Measurements from ENCODE around the gene SPRN. TPM values are rescaled to one million over a fixed set of nuclear protein-coding genes. Genes with fewer than 3 reads are reported as not detected.

SPRN gene
- total RNA-seq, 2 donors from 2014 or later = 0.11 to 0.24 TPM

- Mint-ChIP-seq H3K4me3 (no peak overlapping the region), H3K27me3 (ENCODE audit: insufficient read depth) (peaks cover 20% of the 10 kb centered on the region), H3K36me3 (ENCODE audit: low read depth) (peaks cover 32% of the 10 kb centered on the region), H3K4me1 (no peaks in the 10 kb centered on the region), H3K27ac (no peak overlapping the region), H3K9me3 (peaks cover 10% of the 10 kb centered on the region)
- TF ChIP-seq CTCF (conservative IDR thresholded peaks at IDR 0.05) = no peak
- H3K27me3 ChIP-seq (ENCODE audit: control insufficient read depth, insufficient read depth, low read length, poor library complexity, severe bottlenecking) = peaks cover 7% of the 10 kb centered on the region
- DNase-seq = peak; percentile 44
- no peak overlapping the region for H3K4me3 ChIP-seq (ENCODE audit: low read length)
- 94 to 96% methylated on average over 12 to 17 of the region's 17 CpGs for WGBS, 2 experiments (ENCODE audit: insufficient coverage in 1 of 2, insufficient read length in 1 of 2)
- peaks cover 7% of the 10 kb centered on the region for H3K9me3 ChIP-seq (ENCODE audit: control insufficient read depth, low read length)
- no peaks in the 10 kb centered on the region for H3K4me1 ChIP-seq (ENCODE audit: control insufficient read depth, insufficient read depth, low read length)
- peaks cover 10% of the 10 kb centered on the region for H3K36me3 ChIP-seq (ENCODE audit: control insufficient read depth, insufficient read depth, low read length)
- no peak overlapping the region for H3K9ac ChIP-seq (ENCODE audit: extremely low read depth, low read length, poor library complexity, severe bottlenecking)
- no peak overlapping the region for H3K27ac ChIP-seq (ENCODE audit: low read depth, low read length)
Observed at GRCh38 chr10:133420028-133420427, 4.4 kb downstream of the SPRN start.

DNA sequence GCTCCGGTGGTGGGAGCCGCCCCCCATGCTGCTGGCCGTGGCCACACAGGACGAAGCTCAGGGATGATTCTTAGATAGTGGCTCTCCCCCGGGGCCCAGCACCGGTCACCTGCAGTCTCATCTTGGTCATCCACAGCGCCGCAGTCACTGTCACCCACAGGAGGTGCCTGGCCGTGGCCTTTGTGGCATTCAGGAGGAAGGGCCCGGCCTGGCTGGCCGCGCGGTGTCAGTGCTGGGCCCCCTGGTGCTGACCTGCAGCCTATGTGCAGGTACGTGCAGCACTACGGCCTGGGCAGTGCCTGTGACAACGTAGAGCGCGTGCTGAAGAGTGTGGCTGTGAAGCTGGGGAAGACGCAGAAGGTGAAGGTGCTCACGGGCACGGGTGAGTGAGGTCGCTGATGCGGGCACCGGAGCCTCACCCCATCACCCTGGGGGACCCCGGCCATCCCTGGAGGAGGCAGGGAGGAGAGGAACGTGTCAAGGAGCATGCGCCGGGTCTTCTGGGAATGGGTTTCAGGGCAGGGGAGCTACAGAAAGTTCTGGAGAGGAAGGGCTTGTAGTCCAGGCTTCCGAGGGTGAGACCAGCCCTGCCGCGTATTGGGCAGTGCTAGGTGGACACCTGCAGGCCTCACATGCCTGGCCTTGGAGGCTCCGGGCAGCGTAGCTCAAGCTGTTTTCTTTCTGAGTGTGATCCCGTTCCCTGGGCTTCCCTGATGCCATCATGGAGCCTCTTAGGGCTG lies 5.0 kb downstream of the SPRN start:
- H3K4me1 Mint-ChIP-seq = no peaks in the 10 kb centered on the region
- WGBS, 2 experiments (ENCODE audit: insufficient coverage in 1 of 2, insufficient read length in 1 of 2) = 89 to 91% methylated on average over 21 to 34 of the region's 34 CpGs
- Histone ChIP-seq H3K27ac (ENCODE audit: low read depth, low read length) (no peak overlapping the region), H3K4me1 (ENCODE audit: control insufficient read depth, insufficient read depth, low read length) (no peaks in the 10 kb centered on the region), H3K9ac (ENCODE audit: extremely low read depth, low read length, poor library complexity, severe bottlenecking) (no peak overlapping the region), H3K9me3 (ENCODE audit: control insufficient read depth, low read length) (peaks cover 7% of the 10 kb centered on the region), H3K36me3 (ENCODE audit: control insufficient read depth, insufficient read depth, low read length) (peaks cover 11% of the 10 kb centered on the region), H3K27me3 (ENCODE audit: control insufficient read depth, insufficient read depth, low read length, poor library complexity, severe bottlenecking) (peaks cover 7% of the 10 kb centered on the region), H3K4me3 (ENCODE audit: low read length) (no peak overlapping the region)
- H3K4me3 Mint-ChIP-seq = no peak overlapping the region
- peaks cover 17% of the 10 kb centered on the region for H3K9me3 Mint-ChIP-seq
- peaks cover 38% of the 10 kb centered on the region for H3K36me3 Mint-ChIP-seq (ENCODE audit: low read depth)
- H3K27me3 Mint-ChIP-seq (ENCODE audit: insufficient read depth) = peaks cover 20% of the 10 kb centered on the region
- peak; percentile 40 for DNase-seq
- no peak overlapping the region for H3K27ac Mint-ChIP-seq
- TF ChIP-seq CTCF (conservative IDR thresholded peaks at IDR 0.05) = no peak

- Histone ChIP-seq H3K9me3 (ENCODE audit: control insufficient read depth, low read length) (peaks cover 12% of the 10 kb centered on the region), H3K9ac (ENCODE audit: extremely low read depth, low read length, poor library complexity, severe bottlenecking) (no peak overlapping the region), H3K4me3 (ENCODE audit: low read length) (no peak overlapping the region), H3K27me3 (ENCODE audit: control insufficient read depth, insufficient read depth, low read length, poor library complexity, severe bottlenecking) (peaks cover 7% of the 10 kb centered on the region), H3K4me1 (ENCODE audit: control insufficient read depth, insufficient read depth, low read length) (no peaks in the 10 kb centered on the region), H3K36me3 (ENCODE audit: control insufficient read depth, insufficient read depth, low read length) (peaks cover 14% of the 10 kb centered on the region), H3K27ac (ENCODE audit: low read depth, low read length) (no peak overlapping the region)
- Mint-ChIP-seq H3K27ac (no peak overlapping the region), H3K27me3 (ENCODE audit: insufficient read depth) (peaks cover 17% of the 10 kb centered on the region), H3K4me3 (no peak overlapping the region), H3K36me3 (ENCODE audit: low read depth) (peaks cover 44% of the 10 kb centered on the region), H3K9me3 (peaks cover 21% of the 10 kb centered on the region), H3K4me1 (no peaks in the 10 kb centered on the region)
- WGBS, 2 experiments (ENCODE audit: insufficient coverage in 1 of 2, insufficient read length in 1 of 2) = 95 to 99% methylated on average over 12 to 14 of the region's 14 CpGs
- DNase-seq = peak; percentile 27
- TF ChIP-seq CTCF (conservative IDR thresholded peaks at IDR 0.05) = no peak
Observed at GRCh38 chr10:133418289-133418993, 6.0 kb downstream of the SPRN start.

All from endodermal cell (in vitro differentiated cells).